Activated gamma-delta T cell (primary cell): ENCODE data around the gene PEG3.

Experiments
- DNase-seq: peaks from one replicate; lab custom pipeline; 2025; lab: John Stamatoyannopoulos, UW

PEG3 gene

GRCh38 chr19:56808717-56809392 is 31.7 kb downstream of the PEG3 start:
- no peak for DNase-seq

- DNase-seq: no peak
Measured at GRCh38 chr19:56806639-56807038, 33.9 kb downstream of the PEG3 start.
